GM19043 (cell line): ENCODE measurements around the gene SYNE1.
"Not testable (repeated sequence)": the region's sequence is repeated elsewhere in the genome, so short reads cannot be mapped to it uniquely, and the experiment has no call there.

Experiments
- ATAC-seq: cut with Tn5 transposase; IDR thresholded peaks from one replicate; pipeline ENCODE4 v1.9.1; 2021; ENCODE audit warnings: low read depth; ENCODE audit not compliant: unreplicated experiment

The SYNE1 gene

DNA sequence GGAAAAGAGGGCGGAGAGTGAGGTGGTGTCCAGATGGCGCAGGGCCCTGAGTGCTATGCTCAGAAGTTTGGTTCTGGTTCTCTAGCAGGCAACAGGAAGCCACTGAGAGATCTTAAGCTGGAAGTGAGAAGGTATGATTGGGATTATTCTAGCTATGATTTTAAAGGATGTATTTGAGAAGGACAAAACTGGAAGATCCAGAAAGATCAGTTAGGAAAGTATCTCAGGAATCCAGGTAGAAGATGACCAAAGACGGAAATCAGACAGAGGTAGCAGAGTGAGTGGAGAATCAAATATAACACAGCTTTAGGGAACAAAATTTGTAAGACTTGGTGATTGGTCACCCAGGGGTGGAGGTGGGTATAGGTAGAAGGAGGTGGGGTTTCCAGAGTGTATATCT, 5.8 kb downstream of the SYNE1 start:
- no peak for ATAC-seq

GRCh38 chr6:152630832-152631231, 6.3 kb downstream of the SYNE1 start:
- ATAC-seq = no peak

- ATAC-seq = no peak
These were observed 11.9 kb downstream of the SYNE1 start for GRCh38 chr6:152625213-152625612.

GRCh38 chr6:152614776-152615175, 22.4 kb downstream of the SYNE1 start:
- not testable (repeated sequence) for ATAC-seq

DNA sequence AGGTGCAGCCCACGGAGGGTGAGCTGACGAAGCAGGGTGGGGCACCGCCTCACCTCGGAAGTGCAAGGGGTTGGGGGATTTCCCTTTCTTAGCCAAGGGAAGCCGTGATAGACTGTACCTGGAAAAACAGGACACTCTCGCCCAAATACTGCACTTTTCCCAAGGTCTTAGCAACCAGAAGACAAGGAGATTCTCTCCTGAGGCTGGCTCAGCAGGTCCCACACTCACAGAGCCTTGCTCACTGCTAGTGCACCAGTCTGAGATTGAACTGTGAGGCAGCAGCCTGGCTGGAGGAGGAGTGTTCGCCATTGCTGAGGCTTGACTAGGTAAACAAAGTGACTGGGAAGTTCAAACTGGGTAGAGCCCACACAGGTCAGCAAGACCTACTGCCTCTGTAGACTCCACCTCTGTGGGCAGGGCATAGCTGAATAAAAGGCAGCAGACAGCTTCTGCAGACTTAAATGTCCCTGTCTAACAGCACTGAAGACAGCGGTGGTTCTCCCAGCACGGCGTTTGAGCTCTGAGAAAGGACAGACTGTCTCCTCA, 28.0 kb downstream of the SYNE1 start:
- no peak for ATAC-seq

GRCh38 chr6:152605941-152606340, 31.2 kb downstream of the SYNE1 start:
- ATAC-seq = no peak

- no peak for ATAC-seq
These were observed 31.8 kb downstream of the SYNE1 start for GRCh38 chr6:152605342-152605741.

GRCh38 chr6:152603911-152604310, 33.3 kb downstream of the SYNE1 start:
- ATAC-seq = no peak

GRCh38 chr6:152600022-152600421, 37.1 kb downstream of the SYNE1 start:
- ATAC-seq = no peak

DNA sequence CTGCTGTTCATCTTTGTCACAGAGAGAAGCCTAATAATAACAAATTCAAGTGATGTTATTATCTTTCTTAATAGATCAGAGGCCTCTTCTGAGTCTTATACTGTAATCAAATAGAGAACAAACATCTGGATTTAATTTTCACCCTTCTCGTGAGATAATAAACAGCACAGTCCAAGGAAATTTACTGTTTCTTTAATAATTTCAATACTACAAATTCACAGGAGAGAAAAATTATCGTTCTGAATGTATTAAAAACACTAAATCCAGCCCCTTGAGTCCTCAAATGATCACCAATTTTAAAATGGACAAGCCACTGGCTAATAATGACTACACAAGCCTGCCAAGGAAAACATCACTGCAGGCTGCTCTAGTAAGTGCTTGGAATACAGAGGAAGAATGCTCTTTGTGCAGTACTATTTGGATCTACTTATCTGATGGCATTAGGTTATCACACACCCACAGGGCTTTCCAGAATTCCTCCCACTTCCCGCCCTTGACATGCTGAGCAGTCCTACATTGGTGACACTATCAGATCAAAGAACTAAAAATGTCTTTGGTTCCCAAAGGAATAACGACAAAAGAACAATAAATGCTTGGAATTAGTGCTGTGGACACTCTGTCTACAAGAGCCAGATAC, 38.1 kb downstream of the SYNE1 start:
- no peak for ATAC-seq

DNA sequence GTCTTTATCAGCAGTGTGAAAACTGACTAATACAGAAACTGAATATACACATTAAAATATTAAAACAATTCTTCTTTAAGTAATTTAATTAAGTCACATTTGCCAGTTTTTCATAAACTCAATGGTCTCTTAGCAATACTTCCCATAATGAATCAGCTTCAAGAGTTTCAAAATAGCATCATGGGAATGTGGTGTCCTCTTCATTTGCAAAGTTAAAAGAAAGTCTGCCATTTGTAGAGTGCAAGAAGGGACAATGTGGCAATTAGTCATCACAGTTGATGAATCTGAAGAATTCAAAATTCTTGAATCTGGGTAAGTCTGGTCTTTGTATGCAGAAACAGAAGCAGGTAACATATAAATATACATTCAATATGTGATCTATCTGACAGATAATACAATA, 38.7 kb downstream of the SYNE1 start:
- ATAC-seq = no peak

DNA sequence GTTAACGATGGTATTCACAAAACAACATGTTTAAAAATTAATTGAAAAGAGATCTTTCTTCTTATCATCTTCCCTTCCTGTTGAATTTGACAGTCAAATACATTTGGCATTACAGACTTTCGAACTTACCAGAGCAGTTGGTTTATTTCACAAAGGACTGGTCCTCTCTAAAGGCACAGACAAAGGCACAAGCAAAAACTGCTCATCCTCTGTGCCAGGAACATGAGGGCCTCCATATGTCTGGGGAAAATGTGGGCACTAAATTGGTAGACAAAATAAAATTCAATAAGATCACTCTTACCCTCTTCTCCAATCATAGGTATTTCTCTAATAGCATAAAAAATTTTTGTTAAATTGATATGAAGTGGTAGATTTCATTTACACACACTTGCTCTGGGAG, 40.4 kb downstream of the SYNE1 start:
- ATAC-seq = no peak

DNA sequence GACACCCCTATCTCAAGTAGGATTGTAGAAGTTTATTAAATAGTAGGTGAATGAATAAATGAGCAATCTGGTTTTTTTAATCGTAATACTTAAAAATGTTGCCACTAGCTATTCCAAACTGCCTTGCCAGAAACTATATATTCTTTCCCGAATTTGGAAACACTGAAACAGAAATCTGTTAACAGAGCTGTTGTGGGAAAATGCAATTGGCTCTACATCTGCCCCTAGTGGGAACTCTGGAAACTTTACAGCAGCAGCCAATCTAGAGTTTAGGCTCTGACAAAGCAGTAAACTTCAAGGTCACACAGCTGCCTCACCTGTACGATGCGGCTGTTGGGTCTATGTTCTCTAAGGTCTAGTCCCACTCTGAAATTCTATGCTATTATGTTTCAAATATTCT, 41.7 kb downstream of the SYNE1 start:
- ATAC-seq = no peak

GRCh38 chr6:152594701-152595100, 42.5 kb downstream of the SYNE1 start:
- ATAC-seq = no peak

- no peak for ATAC-seq
These were observed 48.7 kb downstream of the SYNE1 start for GRCh38 chr6:152588456-152588855.

GRCh38 chr6:152587473-152587872, 49.7 kb downstream of the SYNE1 start:
- no peak for ATAC-seq

DNA sequence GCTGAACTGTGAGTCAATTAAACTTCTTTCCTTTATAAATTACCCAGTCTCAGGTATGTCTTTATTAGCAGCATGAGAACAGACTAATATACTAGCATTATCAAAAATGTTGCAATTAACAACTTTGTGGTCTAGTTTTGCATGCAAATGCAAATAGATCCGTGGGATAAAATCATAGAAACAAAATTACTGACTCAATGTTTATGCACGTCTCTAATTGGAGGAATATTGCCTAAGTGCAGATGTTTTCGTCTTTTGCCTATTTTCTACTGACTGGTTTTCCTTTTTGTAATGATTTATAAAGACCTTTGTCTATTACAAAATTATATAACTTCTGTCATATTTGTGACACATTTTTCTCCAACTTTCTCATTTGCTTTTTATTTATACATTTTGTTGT, 51.9 kb downstream of the SYNE1 start:
- no peak for ATAC-seq

DNA sequence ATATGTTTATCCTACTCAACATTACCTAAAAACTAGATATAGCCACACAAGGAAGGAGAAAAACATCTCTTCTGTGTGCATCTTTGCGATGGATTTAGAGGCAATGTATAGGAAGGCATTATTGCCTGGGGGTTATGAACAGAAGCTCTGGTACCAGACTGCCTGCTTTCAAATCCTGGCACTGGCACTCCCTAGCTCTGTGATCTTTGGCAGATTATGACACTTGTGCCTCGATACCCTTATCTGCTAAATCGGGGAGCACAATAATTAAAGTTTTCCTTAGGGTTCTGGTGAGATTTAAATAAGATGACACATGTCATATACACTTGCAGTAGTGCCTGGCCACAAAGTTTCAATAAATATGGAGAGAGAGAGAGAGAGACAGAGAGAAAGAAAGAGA, 53.3 kb downstream of the SYNE1 start:
- no peak for ATAC-seq

DNA sequence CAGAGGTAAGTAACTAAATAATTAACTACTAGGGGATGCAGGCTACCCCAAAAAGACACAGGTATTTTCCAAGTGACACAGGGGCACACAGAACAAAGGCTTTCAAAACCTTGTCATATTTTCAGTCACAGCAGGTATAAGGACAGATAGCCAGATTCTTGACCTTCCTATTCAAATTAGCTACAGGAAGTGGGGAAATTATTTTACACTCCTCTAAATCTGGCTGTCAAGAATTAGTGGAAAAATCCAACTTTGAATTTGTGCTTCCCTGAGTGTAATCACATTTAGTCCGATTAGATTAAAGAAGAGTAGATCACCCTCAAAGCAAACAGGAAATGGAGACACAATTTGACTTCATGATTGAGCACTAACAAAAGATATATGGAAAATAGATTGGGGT, 60.6 kb downstream of the SYNE1 start:
- no peak for ATAC-seq

DNA sequence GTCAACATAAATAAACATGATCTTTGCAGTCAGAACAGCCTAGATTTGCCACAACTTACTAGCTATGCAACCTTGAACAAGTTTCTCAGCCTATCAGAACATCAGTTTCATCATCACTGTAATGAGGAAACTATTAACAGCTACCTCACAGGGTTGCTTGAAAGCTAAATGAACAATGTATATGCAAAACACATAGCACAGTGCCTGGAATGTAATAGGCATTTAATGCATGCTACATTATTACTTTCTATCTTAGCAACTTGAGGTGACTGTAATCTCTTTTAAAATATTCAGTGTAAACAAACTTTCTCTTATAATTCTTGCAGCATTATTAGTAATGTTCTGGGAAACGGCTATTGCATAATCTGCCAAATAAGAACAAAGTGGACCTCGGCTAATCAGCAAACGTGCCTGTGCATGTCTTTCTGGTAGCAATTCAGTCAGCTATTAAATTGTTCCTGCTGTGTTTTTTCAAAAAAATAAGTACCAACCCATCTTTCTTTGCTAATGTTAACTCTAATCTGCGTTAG, 61.5 kb downstream of the SYNE1 start:
- ATAC-seq = no peak

- no peak for ATAC-seq
These were observed 62.0 kb downstream of the SYNE1 start for GRCh38 chr6:152575161-152575560.

DNA sequence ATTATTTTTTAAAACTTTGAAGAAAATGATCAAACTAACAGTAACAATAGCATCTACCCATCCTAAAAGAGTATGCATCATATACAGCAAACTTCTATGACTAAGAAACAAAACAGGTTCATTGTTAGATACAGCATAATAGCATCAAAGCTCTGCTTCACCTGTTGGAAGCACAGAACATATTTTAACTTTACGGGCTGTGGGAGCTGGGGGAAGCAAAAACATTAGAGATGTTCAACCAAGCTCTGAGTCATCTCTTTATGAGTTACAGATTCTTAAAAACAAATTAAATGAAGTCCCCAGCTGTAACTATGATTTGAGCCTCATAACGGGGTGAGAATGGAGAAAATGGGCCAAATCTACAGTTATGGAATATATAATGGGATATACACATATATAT, 63.4 kb downstream of the SYNE1 start:
- ATAC-seq = no peak
